Body of pancreas (tissue), 4 donors: ENCODE measurements around the gene EMD.

Experiments
- CTCF ChIP-seq, 7 experiments: fragments of 450-650 bp in 4 of 7; fragments of 200-600 bp in 3 of 7; sonication (generic) in 3 of 7; IDR thresholded peaks; one replicate each; pipeline ENCODE4 v1.5.1; 2016 to 2019; ENCODE audit warnings: antibody characterized with exemption in 7 of 7
- POLR2A ChIP-seq, 3 donors: fragments of 450-650 bp; IDR thresholded peaks; one replicate each; pipeline ENCODE4 v1.6.1; 2016; ENCODE audit warnings: antibody characterized with exemption in 3 of 3, mild to moderate bottlenecking in 2 of 3

GRCh38 chrX:154334496-154334895 is 44.6 kb upstream of the EMD start:
- TF ChIP-seq POLR2A (IDR thresholded peaks at IDR 0.05), result no peak
- TF ChIP-seq CTCF (IDR thresholded peaks at IDR 0.05), result no peak
